Stimulated activated CD4-positive, alpha-beta T cell treated with anti-CD3 and anti-CD28 coated beads, Interleukin-2, amount 100 ng/mL, for 4 hours (primary cell): ENCODE data around the gene EMILIN3.

Source experiments
- DNase-seq: peaks from one replicate; pipeline ENCODE4 v3.0.0-alpha.2; 2020; ENCODE audit warnings: low read depth

Gene EMILIN3

DNA sequence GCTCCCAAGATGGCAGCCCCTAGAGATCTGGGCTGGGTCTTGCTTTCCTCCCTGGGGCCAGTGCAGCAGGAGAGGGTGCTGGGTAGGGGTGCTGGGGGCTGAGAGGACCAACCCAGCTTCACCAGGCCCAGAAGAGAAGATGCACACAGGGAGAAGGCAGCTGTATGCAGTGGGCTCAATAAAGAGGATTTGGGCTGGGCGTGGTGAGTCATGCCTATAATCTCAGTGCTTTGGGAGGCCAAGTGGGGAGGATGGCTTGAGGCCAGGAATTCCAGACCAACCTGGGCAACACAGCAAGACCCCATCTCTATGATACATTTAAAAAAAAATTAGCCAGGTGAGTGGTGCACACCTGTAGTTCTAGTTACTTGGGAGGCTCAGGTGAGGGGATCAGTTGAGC lies 25.7 kb upstream of the EMILIN3 start:
- DNase-seq, result no peak

DNA sequence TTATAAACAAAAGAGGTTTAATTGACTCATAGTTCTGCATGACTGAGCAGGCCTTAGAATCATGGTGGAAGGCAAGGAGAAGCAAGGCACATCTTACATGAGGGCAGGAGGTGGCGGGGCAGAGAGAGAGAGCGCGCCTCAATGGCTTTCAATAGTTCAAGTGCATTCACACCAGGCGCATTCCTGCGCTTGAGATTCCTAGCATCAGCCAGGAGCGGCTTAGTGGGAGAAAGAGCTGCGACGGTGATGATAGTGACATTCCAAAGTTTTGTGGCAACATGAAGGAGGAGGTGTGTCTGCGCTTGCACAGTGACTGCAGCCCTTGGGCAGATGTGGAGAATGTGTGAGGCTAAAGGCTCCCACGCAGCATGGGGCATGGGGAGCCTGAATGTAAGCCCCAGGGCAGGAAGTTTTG lies 25.0 kb upstream of the EMILIN3 start:
- DNase-seq, result no peak

DNA sequence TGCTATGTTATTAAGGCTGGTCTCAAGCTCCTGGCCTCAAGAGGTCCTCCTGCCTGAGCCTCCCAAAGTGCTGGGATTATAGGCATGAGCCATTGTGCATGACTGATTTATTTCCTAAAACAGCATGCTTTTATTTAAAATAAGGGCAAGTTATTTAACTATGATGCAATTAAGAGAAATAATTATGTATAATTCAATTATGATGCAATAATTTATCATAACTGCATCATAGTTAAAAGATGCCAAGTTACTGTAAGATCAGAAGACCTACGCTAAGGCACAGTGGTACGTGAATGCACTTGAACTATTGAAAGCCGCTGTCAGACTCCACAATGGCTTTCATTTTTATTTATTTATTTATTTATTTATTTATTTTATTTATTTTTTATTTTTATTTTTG lies 24.3 kb upstream of the EMILIN3 start:
- DNase-seq, result no peak

DNA sequence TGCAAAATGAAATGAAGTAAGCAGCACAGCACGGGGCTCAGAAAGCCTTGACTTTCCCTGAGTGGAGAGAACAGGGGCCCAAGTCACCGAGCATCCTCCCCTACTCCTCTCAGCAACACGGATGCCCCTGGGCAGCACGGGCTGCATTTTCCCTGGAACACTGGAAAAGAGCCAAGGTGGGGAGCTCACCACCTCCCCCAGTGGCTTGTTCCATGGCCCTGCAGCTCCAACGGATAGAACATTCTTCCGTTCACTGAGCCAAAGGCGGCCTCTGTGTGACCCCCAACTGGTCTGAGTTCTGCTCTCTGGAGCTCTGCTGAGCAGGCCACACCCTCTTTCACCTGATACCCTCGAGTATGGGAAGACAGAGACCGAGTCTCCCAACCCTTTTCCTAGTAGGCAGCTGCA lies 20.8 kb upstream of the EMILIN3 start:
- DNase-seq, result no peak

DNA sequence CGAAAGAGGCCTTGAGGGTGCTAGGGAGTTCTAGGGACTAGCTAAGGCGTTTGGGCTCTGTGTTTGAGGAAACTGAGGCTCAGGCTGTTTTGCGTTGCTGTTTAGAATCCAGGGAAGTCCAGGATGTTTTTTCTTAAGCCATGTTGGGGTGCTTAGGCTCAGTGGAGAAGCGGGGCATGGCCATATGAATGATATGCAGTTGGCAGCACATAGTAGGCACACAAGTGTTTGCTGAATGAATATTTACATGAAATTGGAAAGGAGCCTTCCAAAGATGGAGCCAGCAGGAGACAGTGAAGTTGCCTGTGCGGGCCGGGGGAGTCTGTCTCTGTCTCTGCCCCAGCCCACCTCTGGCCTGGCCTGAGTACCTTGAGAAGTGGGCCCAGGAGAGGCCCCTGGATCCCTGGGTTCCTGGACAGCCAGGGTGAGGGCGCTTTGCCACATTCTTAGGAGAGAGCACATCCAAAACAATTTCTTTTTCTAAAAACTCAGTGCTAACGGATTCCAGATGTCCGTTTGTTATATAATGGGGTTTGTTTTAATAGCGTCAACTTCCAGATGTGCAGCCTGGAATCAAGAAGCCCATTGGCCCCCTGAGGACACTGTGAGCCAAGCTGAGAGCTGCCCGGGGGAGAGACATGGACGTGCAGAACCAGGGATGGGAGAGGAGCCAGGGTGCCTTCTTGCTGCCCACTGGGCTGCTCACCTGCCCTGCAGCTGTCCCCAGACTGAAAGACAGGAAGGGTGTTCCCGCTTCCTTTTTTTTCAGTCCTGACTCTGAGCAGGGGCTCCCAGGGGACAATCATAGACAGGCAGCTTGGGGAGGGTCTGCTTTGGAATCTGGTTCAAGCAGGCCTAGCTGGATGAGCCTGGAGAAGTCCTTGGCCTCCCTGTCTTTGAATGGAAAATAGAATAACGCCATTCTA lies 20.1 kb upstream of the EMILIN3 start:
- DNase-seq, result no peak

DNA sequence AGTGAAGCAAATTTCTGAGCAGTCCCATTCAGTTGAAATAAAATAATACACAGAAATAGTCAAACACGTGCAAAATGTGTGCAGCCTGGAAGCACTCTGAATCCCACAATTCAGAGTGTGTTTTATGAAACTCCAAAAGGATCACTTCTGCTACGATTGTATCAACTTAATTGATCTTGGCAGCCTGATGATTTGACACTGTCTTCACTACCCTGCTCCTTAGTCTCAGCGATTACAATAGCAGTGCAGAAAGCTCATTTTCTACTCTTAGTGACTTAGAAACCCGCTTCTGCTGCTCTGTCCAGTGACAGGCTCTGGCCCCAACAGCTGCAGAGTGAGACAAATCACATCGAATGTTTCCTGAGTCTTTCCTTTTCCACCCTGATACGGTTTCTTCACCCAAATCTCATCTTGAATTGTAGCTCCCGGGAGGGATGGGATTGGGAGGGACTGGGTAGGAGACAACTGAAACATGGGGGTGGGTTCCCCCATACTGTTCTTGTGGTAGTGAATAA lies 16.2 kb upstream of the EMILIN3 start:
- DNase-seq, result no peak

DNA sequence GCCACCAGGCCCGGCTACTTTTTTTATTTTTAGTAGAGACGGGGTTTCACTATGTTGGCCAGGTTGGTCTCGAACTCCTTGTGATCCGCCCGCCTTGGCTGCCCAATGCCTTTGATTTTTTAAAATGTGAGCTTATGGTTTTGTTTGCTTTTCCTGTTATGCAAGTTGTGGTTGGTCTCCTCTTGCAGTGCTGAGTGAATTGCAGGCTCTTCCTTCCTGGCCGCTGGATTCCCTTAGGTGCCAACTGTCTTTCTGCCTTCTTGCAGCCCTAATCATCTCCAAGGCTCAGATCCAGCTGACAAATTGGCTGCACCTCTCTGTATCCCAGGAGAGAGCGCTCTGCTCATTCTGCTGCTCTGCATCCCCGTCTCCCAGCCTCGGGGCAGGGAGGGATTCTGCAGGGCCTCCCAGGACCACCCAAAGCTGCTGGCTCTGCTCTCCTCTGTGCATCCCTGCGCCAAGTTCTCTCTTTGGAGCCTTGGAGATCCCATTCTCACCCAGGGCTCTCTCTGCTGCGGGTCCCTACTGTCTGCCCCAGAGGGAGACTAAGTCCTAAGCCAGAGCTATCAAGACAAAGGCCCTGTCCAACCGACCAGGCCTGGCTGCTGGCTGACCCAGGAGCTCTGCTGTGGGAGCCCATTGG lies 14.1 kb upstream of the EMILIN3 start:
- DNase-seq, result no peak

DNA sequence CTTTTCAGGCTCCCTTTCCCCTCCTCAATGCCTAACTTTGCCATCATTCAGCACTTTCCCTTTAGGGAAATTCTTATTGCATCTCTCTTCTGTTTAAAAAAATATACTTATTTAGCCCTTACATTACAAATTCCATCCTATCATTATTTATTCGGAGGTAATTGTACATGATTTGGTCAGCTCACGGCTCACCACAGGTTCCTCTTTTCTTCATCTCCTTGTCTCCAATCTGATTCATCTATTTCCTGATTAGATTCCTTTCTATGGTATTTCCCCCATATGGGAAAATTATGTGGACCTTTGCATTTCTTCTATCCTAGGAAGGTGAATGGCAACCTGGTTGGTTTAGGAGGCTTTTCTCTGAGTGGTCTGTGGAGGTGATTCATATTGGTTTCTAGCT lies 12.9 kb upstream of the EMILIN3 start:
- no peak for DNase-seq

DNA sequence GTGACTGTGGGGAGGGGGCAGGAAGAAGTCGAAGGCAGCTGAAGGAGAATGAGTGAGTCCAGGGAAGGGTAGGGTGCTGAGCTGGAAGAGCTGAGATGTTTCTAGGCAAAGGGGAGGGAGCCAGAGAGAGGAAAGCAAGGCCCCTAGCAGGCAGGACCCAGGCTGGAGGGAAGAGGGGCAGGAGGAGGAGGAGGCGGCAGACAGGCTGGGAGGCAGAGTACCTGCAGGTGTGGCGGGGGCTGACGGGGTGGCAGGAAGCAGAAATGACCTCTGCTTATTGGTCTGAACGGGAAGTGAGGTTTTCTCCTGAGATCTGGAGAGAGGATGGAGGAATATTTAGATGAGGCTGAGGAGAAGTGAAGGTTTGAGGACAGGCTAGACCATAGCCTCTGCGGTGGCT lies 10.7 kb upstream of the EMILIN3 start:
- no peak for DNase-seq

DNA sequence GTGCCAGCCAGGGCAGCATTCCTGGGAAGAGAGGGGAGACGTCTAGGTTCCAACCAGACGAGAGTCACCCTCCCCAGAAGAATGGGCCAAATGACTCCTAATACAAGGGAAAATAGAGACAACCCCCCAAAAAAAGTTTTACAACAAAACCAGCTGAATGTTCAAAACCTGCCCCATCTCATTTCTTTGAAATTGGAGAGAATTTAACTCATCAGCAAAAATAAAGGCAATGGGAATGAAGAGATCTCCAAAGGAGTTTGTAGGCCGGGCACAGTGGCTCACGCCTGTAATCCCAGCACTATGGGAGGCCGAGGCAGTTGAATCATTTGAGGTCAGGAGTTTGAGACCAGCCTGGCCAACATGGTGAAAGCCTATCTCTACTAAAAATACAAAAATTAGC lies 9.7 kb upstream of the EMILIN3 start:
- DNase-seq, result no peak

DNA sequence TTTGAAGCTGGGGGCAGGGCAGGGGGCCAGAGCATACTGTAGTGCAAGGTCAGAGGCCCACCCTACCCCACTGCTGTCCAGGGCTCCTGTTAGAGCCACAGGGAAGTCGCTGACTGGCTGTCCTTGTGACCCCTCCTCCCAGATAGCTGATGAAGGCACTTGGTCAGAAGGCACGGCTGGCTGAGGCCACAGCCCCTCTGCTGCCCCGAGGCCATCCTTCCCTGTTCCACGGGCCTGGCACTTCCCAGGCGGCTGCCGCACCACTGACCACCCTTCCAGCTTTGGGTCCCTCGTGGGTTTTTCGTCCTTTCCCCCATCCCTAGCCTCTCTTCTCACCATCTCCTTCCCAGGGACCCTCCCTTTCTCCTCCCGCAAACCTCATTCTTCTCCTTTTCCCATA lies 9.2 kb upstream of the EMILIN3 start:
- no peak for DNase-seq

DNA sequence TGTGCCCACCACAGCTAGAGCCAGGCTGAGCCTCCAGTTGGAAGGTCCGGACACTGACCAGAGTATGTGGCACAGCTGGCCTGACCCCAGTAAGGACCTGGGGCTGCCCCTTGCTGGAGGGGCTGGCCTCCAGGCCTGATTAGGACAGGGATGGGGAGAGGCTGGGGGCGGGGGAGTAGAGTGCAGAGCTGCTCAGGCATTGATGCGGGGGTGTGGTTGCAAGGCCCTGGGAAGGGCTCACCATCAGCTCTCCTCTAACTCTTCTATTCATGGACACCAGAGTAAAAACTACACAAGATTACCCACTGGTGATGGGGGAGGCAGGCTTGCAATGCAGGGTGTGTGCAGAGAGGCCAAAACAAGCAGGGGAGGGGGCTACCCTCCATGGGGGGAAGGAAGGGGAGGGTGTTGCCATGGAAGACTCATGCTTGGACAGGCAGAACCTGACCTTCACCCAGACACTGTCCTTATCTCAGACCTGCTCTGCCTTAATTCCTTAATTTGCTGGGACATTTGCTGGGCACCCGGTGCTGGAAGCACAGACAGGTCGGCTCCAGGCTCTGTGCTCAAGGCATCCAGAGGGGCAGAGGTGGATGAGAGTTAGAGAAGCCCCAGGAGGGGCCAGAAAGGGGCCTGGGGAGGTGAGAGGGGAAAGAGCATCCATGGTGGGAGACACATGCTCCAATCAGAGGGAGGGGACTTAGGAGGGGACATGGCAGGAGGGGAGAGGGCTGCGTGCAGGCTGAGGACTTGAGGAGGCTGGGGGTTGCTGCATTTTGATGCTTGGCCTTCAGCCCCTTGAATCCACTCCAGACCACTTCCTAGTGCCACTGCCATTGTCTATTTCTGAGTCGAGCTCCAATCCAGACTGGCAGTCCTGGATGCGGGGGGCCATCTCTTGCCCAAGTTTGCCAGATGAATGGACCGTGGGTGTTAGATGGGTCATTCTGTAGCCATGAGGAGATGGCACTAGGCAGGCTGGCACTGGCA lies 7.6 kb upstream of the EMILIN3 start:
- no peak for DNase-seq

DNA sequence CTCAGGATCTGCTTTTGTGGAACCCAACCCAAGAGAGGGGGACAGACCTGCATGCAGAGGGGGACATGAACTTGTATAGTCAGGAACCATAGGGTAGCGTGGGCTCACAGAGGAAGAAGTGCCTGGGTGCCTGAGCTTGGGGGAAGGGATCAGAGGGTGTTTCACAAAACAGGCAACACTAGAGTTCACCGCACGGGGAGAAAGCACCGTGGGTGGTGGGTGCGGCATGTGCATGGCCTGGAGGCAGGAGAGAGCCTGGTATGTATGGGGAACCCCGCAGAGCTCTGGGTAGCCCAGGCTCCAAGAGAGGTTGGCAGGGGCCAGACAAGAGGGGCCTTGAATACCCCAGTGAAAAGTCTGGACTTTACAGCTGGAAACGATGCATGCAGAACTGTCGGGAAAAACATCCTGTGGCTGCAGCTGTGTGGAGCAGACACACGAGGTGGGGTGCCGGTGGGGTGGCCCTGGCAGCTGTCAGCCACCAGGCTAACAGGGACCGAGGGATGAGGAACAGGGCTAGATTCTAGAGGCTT lies 6.7 kb upstream of the EMILIN3 start:
- DNase-seq, result no peak

DNA sequence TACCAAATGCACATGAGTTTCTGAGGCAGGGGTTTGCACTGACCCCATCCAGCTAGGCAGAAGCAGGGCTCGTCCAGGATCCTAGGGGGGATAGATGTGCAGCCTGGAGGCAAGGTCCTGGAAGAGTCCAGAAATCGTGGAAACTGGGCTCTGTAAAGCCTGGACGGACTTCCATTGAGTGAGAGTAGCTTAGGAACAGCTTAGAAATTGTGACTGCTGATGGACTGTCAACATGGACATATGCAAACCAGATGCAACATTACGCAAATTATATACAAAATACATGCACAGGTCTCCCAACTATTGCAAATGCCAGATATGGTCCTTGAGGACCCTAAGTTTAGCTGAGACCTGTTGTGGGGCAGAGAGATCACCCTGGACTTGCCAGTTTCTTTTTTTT lies 4.8 kb upstream of the EMILIN3 start:
- no peak for DNase-seq

DNA sequence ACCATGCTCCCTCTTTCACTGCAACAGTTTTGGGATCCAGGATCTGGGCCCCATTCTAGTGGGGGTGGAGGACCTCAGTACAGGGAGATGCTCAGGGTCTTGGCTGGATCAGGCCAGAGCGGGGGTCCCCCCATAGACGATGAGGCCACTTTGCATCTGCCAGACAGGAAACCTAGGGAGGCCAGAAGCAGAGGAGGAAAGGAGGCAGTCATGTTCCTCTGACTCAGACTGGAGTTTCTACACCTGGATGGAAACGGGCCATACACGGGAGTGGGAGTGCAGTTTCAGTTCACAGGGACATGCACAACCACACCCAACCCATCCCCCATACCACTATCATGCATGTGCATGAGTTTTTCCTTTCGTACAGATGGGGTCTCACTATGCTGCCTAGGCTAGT lies 3.6 kb upstream of the EMILIN3 start:
- DNase-seq, result no peak

DNA sequence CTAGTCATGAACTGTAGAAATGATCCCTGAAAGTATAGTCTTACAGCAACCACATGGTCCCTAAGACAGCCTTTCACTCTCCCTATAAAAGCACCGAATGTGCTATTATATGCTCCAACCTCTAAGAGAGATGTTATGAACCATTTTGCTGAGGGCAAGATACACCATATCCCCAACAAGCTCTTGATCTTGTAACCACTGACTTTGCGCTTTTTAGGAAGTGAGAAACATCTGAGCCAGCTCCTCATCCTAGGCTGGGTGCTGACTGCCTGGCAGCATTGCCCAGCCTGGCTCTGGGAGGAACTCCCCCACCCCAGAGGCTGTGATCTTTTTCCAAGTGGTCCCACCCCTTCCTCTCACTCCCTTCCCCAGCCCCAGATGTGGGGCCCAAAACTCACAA lies 3.1 kb upstream of the EMILIN3 start:
- no peak for DNase-seq

DNA sequence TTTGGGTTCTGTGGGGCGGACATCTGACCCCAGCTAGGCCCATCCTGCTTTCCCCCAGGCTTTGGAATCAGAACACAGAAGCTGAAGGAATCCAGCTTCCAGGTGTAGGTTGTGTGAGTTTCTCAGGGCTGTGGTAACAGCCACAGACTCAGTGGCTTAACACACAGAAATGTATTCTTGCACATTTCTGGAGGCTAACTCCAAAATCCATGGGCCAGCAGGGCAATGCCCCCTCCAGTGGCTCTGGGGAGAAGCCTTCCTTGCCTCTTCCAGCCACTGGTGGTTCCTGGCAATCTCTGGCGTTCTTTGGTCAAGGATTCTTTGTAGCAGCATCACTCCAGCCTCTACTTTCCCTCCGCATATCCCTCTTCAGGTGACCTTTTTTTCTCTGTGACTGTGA lies 1.3 kb upstream of the EMILIN3 start:
- no peak for DNase-seq

DNA sequence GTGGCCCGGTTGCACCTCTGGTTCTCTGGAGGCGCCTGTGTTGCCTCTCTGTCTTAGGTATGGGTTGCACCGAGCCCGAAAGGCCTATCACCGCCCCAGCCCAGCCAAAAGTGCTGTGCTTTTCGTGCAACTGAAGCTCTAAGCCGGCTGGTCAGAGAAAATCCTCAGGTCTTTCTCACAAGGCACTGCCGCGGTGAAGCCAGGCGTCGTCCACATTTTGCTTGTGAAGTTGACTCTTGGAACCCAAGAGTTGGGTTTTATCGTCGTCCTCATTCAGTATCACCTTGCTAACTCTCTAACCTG lies 726 bp upstream of the EMILIN3 start:
- DNase-seq, result no peak

DNA sequence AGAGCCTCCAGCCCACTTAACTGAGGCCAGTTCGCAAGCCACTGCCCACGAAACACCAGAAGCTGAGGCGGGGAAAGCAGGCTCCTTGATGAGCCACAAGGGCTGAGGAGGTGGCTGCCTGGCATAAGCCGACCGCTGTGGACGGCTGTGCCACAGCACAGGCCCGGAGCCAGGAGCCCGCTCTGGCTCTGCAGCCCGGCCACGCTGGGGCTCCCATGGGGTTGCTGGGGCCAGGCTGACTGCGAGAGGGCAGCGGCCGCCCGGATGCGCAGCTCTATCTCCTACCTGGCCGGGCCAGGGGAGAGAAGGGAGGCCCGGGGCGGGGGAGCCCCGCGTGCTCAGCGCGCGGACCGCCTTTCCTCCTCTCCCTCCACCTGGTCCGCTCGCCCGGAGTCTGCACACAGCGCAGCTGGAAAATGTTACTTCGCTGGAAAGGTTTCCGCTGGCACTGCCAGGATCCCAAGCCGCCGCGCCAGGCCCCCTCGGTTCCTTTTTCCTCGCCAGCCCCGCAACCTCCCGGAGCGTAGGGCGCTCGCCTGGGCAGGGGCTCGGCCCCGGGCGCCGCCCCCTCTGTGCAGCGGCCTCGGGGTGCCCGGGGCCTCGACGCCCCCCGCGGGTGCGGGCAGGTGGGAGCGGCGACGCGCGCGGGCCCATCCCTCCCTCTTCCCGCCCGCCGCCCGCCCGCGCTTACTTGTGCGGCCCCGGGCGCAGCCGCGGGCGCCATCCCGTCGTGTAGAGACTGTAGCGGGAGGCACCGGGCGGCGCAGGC lies 657 bp downstream of the EMILIN3 start:
- DNase-seq, result no peak

DNA sequence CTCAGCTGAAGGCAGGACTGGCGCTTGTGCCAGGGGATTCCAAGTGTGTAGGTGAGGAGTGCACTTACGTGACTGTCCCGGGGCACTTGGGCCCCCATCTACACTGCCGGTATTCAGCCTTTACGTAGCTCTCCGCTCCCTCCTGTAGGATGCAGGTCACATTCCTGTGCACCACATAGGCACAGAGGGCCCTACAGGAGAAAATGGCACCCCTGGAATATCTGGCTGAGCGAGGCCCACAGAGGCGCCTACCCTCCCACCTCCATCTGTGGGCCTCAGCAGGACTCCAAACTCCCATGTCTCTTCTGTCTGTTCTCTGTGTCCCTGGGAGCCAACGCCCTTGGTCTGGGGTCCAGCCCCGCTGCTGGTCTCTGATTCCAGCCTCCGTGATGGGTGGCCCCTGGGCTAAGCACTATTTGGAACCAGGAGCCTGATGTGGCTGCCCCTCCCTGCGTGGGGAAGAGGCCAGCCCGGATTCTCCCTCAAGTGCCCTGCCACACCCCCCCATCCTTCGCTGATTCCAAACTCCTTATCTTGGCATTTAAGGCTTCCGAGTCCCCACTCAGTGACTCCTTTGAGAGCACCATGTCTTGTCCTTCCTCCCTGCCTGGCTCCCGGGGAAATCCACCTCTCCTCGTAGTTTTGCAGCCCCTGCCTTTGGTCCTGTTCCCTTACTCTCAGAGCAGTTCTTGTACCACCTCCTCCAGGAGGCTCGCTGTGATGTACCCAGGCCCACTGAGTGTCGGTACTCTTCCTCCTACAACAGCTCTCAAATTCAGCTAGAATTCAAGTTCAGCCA lies 1.5 kb downstream of the EMILIN3 start:
- no peak for DNase-seq
